ENCODE measurements around the gene ADGRD1. TPM values are rescaled to one million over a fixed set of nuclear protein-coding genes. Genes with fewer than 3 reads are reported as not detected.

Gene ADGRD1
- total and polyA plus RNA-seq, 2 of the 8 experiments (the other 6 are each of a cell fraction or from before 2014, with no cell fraction given): 0.36 to 0.48 TPM

DNA sequence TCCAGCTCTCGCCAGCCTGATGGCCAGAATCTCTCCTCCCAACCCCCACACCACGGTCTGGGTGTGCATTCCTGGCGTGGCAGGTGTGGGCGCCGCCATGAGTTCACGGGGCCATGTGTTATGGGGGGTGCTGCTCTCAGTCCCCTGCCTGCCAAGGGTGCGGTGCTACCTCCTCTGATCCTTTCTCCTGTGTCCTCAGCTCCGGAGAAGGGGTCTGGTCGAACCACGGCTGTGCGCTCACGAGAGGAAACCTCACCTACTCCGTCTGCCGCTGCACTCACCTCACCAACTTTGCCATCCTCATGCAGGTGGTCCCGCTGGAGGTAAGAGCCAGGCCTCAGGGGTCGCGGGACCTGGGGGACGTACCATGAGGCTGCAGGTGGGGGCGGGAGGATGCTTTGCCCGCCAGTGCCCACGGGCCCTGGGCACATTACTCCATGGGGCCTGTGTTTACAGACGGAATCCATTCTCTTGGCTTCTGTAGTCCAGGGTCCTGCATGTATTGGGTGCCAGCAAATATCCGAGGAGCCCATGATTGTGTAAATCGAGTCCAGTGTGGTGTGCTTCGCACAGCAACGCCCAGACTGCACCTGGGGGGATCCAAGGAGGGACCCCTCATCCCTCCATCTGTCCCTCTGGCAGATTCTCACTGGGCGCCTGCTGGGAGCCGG lies 130.8 kb downstream of the ADGRD1 start (continued):
- TF ChIP-seq, protein P1, sequence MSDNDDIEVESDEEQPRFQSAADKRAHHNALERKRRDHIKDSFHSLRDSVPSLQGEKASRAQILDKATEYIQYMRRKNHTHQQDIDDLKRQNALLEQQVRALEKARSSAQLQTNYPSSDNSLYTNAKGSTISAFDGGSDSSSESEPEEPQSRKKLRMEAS (IDR thresholded peaks at IDR 0.05): no peak
- TF ChIP-seq CHD2 (IDR thresholded peaks at IDR 0.05; ENCODE audit: low read length): no peak
- TF ChIP-seq ASH2L (IDR thresholded peaks at IDR 0.05; ENCODE audit: low read length): no peak
- no peak for TF ChIP-seq POLR2A (IDR thresholded peaks at IDR 0.05; ENCODE audit: control extremely low read depth in 1 of 2, low read depth in 2 of 2, low read length in 2 of 2)
- no peak for TF ChIP-seq RAD21 (IDR thresholded peaks at IDR 0.05 in 1 of 2, conservative IDR thresholded peaks at IDR 0.05 in 1 of 2; ENCODE audit: low read depth in 2 of 2, low read length in 2 of 2)
- TF ChIP-seq HDAC2 (IDR thresholded peaks at IDR 0.05; ENCODE audit: borderline replicate concordance in 1 of 2, low read depth in 2 of 2, low read length in 2 of 2): no peak

Data from H1 (cell line).